Loucy (cell line): Measurements from ENCODE around the gene S1PR3.

Experiments
- H2AFZ ChIP-seq: fragments of 200-600 bp; sonication (generic); 2 replicates; pipeline ENCODE4 v1.6.0; 2016; ENCODE audit warnings: antibody characterized with exemption, mild to moderate bottlenecking, low read length, moderate library complexity
- H3F3A ChIP-seq: fragments of 200-600 bp; 2 replicates; pipeline ENCODE4 v1.6.0; 2016; ENCODE audit warnings: antibody characterized with exemption, low read depth, mild to moderate bottlenecking
- H3K27me3 ChIP-seq: fragments of 200-600 bp; sonication (generic); 2 replicates; pipeline ENCODE4 v1.6.1; 2014; ENCODE audit warnings: low read length, mild to moderate bottlenecking; ENCODE audit not compliant: insufficient read depth, poor library complexity, severe bottlenecking
- H3K36me3 ChIP-seq: fragments of 200-600 bp; sonication (generic); 2 replicates; pipeline ENCODE4 v1.6.1; 2016; ENCODE audit warnings: low read length; ENCODE audit not compliant: insufficient read depth
- H3K4me1 ChIP-seq: fragments of 200-600 bp; sonication (generic); 2 replicates; pipeline ENCODE4 v1.5.1; 2014; ENCODE audit warnings: low read length, mild to moderate bottlenecking; ENCODE audit not compliant: insufficient read depth, poor library complexity, severe bottlenecking
- H3K4me2 ChIP-seq: fragments of 200-600 bp; sonication (generic); 2 replicates; pipeline ENCODE4 v1.6.0; 2014; ENCODE audit warnings: antibody characterized with exemption, low read length, low read depth, mild to moderate bottlenecking; ENCODE audit not compliant: poor library complexity, severe bottlenecking
- H3K4me3 ChIP-seq: fragments of 200-600 bp; sonication (generic); 2 replicates; pipeline ENCODE4 v1.5.1; 2014; ENCODE audit warnings: low read length, mild to moderate bottlenecking, mixed read lengths; ENCODE audit not compliant: poor library complexity, severe bottlenecking
- H3K79me2 ChIP-seq: fragments of 200-600 bp; sonication (generic); 2 replicates; pipeline ENCODE4 v1.6.1; 2014; ENCODE audit warnings: low read length; ENCODE audit not compliant: insufficient read depth
- H3K9ac ChIP-seq: fragments of 200-600 bp; sonication (generic); 2 replicates; pipeline ENCODE4 v1.6.0; 2014; ENCODE audit warnings: mild to moderate bottlenecking, low read depth, low read length, moderate library complexity; ENCODE audit not compliant: poor library complexity, severe bottlenecking
- H3K9me2 ChIP-seq: fragments of 200-600 bp; sonication (generic); replicated peaks from 2 replicates; pipeline ENCODE4 v1.6.1; 2016; ENCODE audit warnings: low read depth, low read length, mixed read lengths
- H3K9me3 ChIP-seq: fragments of 200-600 bp; sonication (generic); 2 replicates; pipeline ENCODE4 v1.6.1; 2014; ENCODE audit warnings: mild to moderate bottlenecking, antibody characterized with exemption, low read length, low read depth; ENCODE audit not compliant: insufficient read depth
- H4K20me1 ChIP-seq: fragments of 200-600 bp; sonication (generic); 2 replicates; pipeline ENCODE4 v1.6.0; 2014; ENCODE audit warnings: antibody characterized with exemption, low read length, mild to moderate bottlenecking; ENCODE audit not compliant: insufficient read depth, poor library complexity, severe bottlenecking
- CTCF ChIP-seq: fragments of 200-600 bp; sonication (generic); conservative IDR thresholded peaks from 2 replicates; pipeline ENCODE4 v1.5.1; 2014; ENCODE audit warnings: mild to moderate bottlenecking, antibody characterized with exemption, low read length
- EZH2phosphoT487 ChIP-seq: fragments of 200-600 bp; IDR thresholded peaks from 2 replicates; pipeline ENCODE4 v1.6.1; 2018; ENCODE audit warnings: antibody characterized with exemption, mild to moderate bottlenecking, moderate library complexity, borderline replicate concordance

The S1PR3 gene

GRCh38 chr9:88952086-88952615 lies 39.1 kb upstream of the S1PR3 start:
- no peaks in the 10 kb centered on the region for H3K27me3 ChIP-seq
- no peak overlapping the region for H2AFZ ChIP-seq
- H3K4me1 ChIP-seq, result peaks cover 65% of the 10 kb centered on the region
- H3K4me2 ChIP-seq, result peak overlapping the region; percentile 36
- no peak overlapping the region for H3K4me3 ChIP-seq
- no peaks in the 10 kb centered on the region for H4K20me1 ChIP-seq
- no peak overlapping the region for H3K9ac ChIP-seq
- H3K9me3 ChIP-seq, result no peaks in the 10 kb centered on the region
- no peaks in the 10 kb centered on the region for H3F3A ChIP-seq
- H3K9me2 ChIP-seq, result no peaks in the 10 kb centered on the region
- H3K36me3 ChIP-seq, result no peaks in the 10 kb centered on the region
- no peaks in the 10 kb centered on the region for H3K79me2 ChIP-seq
- TF ChIP-seq CTCF, result no peak
- TF ChIP-seq EZH2phosphoT487, result no peak

- Histone ChIP-seq H3K4me2 (peak overlapping the region; percentile 56), H3K9me3 (no peaks in the 10 kb centered on the region), H3K27me3 (no peaks in the 10 kb centered on the region), H3F3A (no peaks in the 10 kb centered on the region), H3K79me2 (no peaks in the 10 kb centered on the region), H3K9me2 (no peaks in the 10 kb centered on the region), H3K36me3 (no peaks in the 10 kb centered on the region), H3K9ac (no peak overlapping the region), H2AFZ (no peak overlapping the region), H4K20me1 (no peaks in the 10 kb centered on the region), H3K4me1 (peaks cover 65% of the 10 kb centered on the region), H3K4me3 (no peak overlapping the region)
- TF ChIP-seq CTCF, result no peak
- no peak for TF ChIP-seq EZH2phosphoT487
Observed at GRCh38 chr9:88952976-88953375, 38.3 kb upstream of the S1PR3 start.

GRCh38 chr9:88953381-88954029 lies 37.8 kb upstream of the S1PR3 start:
- Histone ChIP-seq H3K27me3 (no peaks in the 10 kb centered on the region), H3K9me3 (no peaks in the 10 kb centered on the region), H3K79me2 (no peaks in the 10 kb centered on the region), H2AFZ (no peak overlapping the region), H3K4me1 (peaks cover 65% of the 10 kb centered on the region), H3K36me3 (no peaks in the 10 kb centered on the region), H3K9ac (peak overlapping the region; percentile 11), H4K20me1 (no peaks in the 10 kb centered on the region), H3K4me3 (peak overlapping the region; percentile 19), H3F3A (no peaks in the 10 kb centered on the region), H3K4me2 (peak overlapping the region; percentile 56), H3K9me2 (no peaks in the 10 kb centered on the region)
- TF ChIP-seq EZH2phosphoT487, result no peak
- no peak for TF ChIP-seq CTCF
